ENCODE results near the gene RASGRP1.

DNA sequence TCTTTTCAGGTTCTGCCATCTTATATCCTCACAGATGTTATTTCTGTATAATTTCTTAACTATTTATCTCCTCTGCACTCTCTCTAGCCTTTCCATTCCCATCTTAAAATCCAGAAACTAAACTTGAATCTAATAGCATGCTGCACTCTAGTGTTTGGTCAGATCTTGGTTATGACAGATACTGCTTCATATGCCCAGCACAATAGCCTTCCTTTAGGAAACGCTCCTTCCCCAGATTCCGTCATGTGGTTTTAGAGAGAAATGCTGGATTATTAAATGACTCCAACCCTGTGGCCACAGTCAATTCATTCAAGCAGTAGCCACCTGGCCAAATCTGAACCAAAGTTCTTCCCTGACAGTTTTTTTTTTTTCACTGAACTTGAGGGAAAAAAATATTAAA is 19.4 kb downstream of the RASGRP1 start:
- TF ChIP-seq, protein P1, sequence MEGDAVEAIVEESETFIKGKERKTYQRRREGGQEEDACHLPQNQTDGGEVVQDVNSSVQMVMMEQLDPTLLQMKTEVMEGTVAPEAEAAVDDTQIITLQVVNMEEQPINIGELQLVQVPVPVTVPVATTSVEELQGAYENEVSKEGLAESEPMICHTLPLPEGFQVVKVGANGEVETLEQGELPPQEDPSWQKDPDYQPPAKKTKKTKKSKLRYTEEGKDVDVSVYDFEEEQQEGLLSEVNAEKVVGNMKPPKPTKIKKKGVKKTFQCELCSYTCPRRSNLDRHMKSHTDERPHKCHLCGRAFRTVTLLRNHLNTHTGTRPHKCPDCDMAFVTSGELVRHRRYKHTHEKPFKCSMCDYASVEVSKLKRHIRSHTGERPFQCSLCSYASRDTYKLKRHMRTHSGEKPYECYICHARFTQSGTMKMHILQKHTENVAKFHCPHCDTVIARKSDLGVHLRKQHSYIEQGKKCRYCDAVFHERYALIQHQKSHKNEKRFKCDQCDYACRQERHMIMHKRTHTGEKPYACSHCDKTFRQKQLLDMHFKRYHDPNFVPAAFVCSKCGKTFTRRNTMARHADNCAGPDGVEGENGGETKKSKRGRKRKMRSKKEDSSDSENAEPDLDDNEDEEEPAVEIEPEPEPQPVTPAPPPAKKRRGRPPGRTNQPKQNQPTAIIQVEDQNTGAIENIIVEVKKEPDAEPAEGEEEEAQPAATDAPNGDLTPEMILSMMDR (IDR thresholded peaks at IDR 0.05) = no peak
- TF ChIP-seq POLR2A (IDR thresholded peaks at IDR 0.05) = no peak

Measured in suprapubic skin (tissue), 3 donors.